ENCODE data around the gene PLPP4. TPM values are rescaled to one million over a fixed set of nuclear protein-coding genes. Genes with fewer than 3 reads are reported as not detected.

The PLPP4 gene
- total RNA-seq, 1 donor from 2014 or later: 0.19 TPM

DNA sequence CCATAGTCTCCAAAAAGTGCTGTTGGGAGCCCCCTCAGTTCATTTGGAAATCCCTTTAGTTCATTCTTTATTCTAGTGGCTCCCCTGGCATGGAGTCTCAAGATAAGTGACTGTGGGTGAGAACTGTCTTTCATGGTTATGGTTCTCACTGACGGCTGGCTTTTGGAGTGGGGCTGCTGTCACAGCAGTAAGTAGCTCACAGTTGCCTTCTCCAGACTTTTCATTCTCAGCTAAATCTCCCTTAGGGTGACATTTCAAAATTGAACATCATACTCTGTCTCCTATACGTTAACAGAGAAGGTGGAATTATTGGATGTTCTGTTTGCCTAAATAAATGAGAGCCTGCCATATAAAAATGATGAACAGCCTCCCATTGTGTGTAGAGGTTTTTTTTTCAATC, 58.7 kb downstream of the PLPP4 start:
- no peak for DNase-seq (ENCODE audit: low read depth)

DNA sequence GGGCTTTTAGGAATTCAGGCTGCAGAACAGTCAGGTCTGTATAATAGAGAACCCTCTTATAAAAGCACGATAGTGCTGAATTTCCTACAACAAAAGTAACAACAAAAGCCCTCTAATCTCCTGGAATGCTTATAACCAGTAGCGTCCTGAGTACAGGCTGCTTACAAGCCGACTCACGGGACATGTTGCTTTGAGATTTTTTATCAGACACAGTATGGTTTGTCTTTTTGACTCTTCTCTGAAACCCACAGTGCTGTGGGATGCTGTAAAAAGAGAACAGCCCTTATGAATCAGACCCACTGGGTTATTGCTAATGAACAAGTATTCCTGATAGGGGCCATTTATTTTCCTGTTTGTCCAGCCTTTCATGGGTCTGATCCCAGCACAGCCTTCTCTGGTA, 59.4 kb downstream of the PLPP4 start:
- no peak for DNase-seq (ENCODE audit: low read depth)

DNA sequence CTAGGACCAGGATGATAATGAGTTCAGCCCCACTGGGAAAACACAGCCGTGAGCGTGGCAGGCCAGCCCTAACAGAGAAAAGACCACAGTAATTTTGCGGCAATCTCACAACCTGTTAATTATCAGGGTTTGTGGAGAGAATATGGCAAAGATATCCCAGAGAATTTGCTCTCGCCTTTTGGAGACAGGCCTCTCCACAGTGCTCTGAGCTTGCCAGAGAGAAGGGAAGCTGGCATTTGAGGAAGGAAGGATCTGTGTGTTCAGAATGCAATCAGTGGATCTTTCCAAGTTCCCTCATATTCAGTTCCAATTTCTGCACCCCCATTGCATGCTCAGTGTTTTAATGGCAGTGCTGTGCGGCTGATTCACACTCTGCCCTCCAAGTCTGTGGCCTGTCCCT, 60.2 kb downstream of the PLPP4 start:
- DNase-seq (ENCODE audit: low read depth): no peak

DNA sequence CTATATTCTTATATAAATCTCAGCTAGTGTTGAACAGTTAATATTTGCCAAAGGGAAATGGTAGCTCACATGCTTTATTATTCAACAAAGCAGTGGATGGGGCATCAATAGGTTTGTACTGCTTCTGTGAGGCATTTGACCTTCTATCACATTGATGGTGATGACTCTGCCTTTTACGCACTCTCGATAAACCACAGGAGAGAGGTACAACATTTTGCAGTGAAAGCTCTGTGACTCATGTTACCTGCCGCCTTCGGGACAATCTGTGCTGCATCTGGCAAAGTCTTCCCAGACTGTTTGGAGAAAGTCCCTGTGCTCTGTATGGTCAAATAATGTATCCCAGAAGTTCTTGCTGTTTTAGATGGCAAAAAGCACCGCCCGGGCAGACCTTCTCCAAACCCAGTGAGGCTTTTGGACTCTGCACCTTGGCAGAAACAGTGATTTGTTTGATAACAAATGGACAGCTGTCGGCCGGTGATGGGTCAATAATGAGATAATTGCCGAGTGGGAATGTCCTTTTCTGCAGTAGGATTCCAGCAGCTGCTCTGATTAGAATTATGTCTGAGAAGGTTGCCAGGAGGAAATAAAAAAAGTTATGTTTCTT, 61.0 kb downstream of the PLPP4 start:
- DNase-seq (ENCODE audit: low read depth): no peak

DNA sequence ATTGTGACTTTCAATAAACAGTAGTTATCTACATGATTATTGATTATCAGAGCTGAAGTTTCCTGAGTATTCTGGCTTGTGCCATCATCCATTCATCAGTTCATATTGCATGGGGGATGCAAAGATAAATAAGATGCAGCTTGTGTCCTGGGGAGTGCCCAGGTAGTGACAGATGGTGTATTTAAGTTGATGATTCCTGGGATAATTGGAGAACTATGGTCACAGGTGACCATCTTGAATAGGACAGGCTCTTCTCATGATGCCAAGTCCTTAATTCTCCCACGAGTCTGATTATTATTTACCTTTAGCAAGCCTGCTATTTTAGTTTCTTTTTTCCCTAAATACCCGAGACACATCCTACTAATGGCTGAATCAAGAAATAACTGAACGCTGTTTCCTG, 64.9 kb downstream of the PLPP4 start:
- DNase-seq (ENCODE audit: low read depth): no peak

DNA sequence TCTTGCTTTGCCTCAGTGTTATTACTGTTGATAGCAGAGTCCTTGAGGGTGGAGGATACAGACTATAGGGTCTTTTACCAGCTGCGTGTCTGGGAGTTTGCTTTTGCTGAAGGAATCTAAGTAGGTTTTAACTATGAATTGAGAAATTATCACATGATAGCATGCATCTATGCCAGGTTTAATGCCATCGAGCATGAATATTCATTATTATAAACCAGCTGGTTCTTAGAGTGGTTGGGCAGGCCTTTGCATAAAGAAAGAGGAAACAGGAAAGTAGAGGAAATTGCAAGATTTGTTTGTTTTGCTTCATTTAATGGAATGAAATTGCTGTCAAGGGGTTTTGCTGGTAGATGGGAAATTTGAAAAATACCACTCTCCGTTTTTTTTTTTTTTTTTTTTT, 70.7 kb downstream of the PLPP4 start:
- DNase-seq (ENCODE audit: low read depth): no peak

DNA sequence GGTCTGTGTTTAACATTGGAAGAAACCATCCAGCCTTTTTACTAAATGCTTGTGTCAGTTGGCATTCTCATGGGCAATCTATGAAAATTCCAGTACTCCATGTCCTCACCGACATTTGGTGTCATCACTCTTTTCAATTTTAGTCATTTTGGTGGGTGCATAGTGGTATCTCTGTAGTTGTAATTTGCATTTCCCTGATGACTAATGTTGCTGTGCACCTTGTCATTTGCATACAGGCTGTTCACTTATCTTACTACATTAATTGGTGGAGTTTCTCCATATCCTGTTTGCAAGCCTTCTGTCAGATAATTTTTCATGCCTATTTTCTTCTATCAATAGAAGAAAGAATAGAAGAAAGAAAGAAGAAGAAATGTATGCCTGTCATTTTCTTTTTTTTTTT, 73.7 kb downstream of the PLPP4 start:
- no peak for DNase-seq (ENCODE audit: low read depth)

DNA sequence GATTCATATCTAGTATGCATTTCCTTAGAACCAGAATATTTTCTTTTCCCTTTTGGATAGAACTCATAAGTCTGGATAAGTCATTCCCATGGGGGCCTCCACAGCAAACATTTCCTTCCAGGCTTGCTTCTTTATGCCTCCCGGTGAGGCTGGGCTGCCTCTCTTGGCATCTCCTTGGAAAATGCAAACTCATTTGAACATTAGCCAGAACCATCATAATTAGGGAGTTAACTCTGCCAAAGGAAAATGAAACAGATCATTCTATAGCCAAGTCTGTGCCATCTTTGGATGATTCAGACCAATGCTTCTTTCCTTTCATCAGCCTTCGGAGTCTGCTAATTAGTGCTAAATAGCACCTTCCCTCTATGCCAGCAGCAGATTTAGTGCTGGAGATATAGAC, 81.1 kb downstream of the PLPP4 start:
- no peak for DNase-seq (ENCODE audit: low read depth)

DNA sequence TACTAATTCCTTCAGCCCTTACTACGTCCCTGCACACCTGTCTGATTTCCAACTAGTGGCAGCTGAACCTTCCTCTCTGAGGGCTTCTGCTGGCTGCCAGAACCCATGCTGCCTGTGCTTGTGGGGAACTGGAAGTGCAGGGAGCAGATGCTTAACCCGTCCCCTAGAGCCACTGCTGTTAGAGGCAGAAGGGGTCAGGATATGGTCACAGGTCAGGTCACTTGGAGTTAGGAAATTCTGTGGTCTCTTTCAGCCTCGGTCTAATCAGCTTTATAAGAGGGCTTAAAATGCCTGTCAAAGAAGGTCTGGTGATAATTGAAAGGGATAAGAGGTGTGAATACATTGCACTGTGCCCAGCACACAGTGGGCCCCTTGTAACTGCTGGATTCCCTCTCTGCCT, 82.0 kb downstream of the PLPP4 start:
- DNase-seq (ENCODE audit: low read depth): peak; percentile 6

DNA sequence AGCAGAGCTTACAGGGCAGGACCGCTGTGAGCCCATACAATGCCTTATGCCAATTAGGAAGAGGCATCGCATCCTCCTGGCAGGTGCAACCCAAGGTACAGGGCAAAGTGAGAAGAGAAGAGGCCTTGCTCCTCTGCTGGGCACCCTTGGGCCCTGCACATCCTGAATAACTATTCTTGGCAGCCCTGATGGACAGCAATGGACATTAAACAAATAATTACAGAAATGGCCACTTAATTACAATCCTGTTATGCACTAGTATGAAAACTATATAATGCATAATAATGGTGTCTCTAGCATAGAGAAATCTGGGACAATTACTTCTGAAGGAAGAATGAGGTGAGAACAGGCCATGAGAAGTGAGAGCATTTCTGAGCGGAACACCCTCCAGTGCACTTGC, 83.5 kb downstream of the PLPP4 start:
- no peak for DNase-seq (ENCODE audit: low read depth)

DNA sequence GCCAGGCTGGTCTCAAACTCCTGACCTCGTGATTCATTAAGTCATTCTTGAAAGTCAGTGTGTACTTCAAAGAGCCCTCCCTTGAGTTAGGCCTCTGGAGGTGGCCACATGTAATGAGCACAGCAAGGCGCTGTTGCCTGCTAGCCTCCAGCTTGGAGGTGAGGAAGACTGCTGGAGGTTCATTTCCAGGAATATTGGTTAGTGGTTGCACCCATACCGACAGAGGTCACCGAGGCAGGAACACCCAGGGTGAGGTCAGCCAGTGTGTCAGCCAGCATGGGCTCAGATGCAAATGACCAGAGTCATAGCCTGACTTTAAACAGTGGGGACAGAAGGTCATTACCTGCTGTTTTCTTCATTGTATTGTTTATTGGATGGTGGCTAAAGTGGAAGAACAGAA, 85.0 kb downstream of the PLPP4 start:
- no peak for DNase-seq (ENCODE audit: low read depth)

DNA sequence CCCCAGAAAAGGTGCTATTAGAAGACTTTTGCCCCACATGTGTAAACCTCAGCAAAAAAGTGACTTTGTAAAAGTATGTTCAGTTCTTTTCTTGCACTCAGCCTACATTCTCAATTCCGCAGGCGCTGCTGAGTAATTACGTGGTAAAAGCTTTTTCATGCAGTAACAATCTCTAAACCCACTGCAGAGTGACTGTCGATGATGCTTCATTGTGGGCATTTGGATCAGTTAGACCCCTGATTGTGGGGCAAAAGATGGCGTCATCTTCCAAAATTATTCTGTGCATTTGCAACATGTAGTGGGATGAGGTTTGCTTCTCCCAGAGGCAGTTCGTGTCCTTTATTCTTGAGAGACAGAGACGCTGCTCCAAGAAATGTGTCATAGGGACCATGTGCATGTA, 85.6 kb downstream of the PLPP4 start:
- DNase-seq (ENCODE audit: low read depth): no peak

DNA sequence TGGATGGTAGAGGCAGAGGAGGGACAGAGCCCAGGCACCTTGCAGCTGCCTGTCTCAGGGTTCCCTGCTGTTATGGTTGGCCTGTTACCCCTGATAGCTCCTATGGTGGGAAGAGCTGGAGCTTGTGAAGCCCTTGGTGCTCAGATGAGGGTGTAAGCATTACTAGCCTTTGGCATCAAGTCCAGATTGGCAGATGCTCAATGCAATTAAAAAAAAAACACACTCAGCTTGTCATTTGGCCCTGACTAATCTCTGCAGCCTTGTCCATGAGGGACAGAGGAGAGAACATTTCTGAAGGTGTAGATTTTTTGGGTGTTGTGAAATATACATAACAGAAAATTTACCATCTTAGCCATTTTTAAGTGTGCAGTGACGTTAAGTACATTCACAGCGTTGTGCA, 86.3 kb downstream of the PLPP4 start:
- DNase-seq (ENCODE audit: low read depth): no peak

DNA sequence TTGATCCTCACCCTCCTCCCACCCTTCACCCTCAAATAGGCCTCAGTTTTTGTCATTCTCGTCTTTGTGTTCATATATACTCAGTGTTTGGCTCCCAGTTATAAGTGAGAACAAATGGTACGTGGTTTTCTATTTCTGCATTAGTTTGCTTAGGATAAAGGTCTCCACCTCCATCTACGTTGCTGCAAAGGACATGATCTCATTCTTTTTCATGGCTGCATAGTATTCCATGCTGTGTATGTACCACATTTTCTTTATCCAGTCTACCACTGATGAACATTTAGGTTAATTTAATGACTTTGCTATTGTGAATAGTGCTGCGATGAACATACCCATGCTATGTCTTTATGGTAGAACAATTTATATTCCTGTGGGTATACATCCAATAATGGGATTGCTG, 91.2 kb downstream of the PLPP4 start:
- no peak for DNase-seq (ENCODE audit: low read depth)

DNA sequence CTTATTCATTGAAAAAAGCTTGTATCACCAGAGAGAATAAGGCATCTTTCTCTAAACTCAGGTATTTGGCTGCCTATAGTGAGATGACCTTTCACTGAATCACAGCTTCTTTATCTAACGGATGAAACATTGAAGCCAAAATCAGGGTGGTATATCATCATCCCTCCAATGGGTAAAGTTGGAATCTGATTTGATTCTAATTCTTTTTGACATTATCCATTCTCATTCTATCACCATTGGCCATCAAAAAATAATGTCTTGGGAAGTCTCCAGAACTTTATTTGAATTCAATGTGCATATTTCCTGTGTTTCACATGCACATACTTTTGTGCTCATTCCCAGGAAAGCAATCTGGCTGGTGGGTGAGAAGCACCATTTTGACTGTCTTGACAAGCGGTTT, 95.2 kb downstream of the PLPP4 start:
- no peak for DNase-seq (ENCODE audit: low read depth)

DNA sequence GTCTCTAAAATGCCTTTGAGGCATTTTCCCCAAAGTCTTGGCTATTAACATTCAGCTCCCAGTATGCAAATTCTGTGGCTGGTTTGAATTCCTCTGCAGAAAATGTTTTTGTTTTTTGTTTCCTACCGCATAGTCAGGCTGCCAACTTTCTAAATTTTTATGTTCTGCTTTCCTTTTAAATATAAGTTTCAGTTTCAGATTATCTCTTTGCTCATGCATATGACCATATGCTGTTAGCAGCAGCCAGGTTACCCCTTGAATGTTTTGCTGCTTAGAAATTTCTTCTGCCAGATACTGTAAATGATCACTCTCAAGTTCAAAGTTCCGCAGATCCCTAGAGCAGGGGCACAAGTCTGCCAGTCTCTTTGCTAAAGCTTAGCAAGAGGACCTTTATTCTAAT, 96.9 kb downstream of the PLPP4 start:
- no peak for DNase-seq (ENCODE audit: low read depth)

DNA sequence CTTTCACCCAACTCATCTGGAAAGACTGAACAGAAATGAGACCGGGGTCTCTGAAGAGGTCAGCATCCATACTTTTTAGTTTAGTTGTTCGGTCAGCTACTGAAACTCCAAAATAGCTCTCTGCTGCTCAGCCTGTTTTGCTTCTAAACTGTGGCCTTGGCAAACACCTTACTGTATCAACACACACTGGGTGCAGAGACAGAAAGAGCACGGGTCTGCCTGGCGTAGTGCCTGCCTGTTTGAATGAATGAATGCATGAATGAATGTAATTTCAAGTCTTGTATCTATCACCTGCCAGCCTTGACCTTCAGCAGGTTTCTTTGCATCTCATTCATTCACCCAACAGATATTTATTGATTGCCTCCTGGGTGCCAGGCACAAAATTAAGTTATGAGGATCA, 98.4 kb downstream of the PLPP4 start:
- DNase-seq (ENCODE audit: low read depth): no peak

DNA sequence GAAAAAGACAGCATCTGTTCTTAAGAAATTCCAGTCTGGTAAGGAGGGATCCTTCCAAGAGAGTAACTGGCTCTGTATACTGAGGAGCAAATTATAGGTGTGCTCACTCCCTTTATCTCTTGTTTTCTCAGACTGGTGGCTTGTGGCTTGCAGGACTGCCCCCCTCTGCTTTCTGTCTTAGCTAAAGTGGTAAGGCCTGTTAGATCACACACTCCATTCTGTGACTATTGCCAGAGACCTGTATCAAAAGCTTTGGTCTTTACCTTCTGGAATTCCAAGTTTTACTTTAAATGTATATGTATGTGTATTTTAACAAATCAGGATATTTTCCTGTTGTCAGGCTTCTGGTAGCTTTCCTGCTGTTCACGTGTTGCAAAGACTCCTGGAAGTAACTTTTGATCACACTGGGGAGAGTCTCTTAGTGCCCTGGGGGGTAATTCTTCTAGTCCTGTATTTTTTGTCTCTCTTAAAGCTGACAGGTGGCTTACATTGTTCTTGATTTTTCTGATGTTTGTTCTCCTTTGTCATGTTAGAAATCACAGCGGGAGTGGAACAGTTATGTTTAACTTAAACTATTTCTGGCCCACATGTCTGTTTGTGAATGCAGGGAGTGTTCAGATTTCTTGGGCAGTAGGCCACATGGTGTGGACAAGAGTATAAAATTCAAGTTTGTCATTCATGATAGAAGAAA, 99.0 kb downstream of the PLPP4 start:
- no peak for DNase-seq (ENCODE audit: low read depth)

DNA sequence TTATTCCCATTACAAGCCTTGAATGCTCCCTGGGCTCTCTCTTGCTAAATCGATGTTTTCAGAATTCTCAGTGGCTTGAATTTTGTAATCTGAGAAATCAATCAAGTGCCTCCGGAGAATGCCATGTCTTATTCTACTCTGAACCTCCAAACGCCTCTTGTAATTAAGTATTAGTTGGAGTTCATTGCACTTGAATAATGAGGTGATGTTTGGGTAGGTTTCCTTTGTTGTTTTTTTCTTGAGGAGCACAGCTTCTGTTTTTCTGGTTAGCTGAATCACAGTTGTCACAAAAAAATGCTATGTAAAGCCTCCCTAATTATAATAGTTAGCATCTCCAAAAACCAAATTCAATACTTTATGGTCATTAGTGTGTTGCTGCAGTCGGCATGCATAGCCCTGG, 100.3 kb downstream of the PLPP4 start:
- no peak for DNase-seq (ENCODE audit: low read depth)

DNA sequence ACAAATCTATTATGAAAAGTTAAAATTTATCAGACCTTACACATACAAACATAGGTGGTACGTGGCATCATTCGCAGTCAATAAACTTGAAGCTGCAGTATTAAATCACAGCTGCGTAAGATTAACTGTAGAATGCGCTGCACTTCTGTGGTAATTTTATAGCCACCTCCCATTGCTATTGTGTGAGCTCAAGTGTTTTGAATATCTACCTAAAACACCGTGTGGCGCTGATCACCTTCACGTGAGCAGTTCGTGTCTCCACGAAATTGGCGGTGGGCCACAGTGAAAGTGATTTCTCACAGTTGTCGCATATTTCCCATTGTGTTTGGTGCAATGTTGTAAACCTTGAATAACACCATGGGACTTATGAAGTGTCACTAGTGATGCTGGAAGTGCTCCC, 102.8 kb downstream of the PLPP4 start:
- no peak for DNase-seq (ENCODE audit: low read depth)

DNA sequence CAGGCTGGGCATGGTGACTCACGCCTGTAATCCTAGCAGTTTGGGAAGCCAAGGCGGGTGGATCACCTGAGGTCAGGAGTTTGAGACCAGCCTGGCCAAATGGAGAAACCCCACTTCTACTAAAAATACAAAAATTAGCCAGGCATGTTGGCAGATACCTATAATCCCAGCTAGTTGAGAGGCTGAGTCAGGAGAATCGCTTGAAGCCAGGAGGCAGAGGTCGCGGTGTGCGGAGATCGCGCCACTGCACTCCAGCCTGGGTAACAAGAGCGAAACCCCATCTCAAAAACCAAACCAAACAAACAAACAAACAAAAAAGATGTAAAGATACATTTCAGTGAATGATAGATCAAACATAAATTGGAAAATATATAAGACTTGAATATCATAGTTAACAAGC, 105.9 kb downstream of the PLPP4 start:
- DNase-seq (ENCODE audit: low read depth): no peak

DNA sequence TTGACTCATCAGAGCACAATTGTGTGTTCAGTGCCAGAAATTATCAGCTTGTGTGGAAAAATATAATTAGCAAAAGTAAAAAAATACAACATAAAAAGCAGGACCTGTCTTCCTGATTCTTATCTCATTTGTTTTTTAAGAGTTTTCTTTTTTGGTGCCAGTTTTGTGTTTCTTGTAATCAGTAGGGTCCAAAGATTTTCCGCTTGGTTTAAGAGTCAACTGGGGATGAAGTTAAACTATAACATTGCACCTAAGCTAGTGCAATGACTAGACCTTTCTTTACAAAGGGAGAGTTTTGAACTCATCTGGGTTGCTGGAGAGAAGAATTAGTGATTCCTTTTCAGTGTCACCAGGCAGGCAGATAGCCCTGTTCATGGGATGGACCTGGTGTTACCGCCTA, 113.4 kb downstream of the PLPP4 start:
- DNase-seq (ENCODE audit: low read depth): no peak

DNA sequence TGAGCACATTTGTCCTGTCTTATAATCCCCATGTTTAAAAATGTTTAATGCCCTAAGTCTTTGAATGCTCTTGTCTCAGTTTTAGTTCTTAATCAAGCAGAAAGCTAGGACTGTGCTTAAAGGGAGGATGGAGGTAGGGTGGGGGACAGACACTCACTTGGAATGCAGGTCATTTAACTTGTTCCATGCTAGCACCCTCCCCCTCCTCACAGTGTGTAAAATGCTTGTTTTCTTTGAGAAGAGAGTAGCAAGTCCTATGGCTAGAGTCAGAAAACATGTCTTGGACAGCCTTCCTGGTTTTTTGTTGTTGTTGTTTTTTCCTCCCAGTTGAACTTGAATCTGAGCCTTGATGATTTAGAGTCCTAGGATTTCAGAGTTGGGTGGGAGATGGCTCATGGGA, 114.2 kb downstream of the PLPP4 start:
- DNase-seq (ENCODE audit: low read depth): no peak

DNA sequence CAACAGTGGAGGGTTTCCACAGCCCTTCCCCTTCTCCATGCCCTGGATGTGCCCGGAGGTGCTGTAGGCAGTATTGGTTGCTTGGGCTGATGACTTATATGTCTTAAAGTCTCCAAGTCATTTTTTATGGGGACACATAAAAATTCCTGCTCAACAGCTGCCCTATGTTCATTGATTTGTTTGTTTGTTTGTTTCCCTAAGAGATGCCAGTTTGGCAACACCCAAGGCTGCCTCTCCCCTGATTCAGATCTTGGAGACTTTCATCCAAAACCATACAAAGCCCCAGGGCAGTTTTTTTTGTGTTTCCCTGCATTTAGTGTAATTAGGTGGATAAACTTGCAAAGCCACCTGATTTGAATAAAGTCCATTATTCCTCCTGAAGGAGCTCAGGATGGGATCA, 115.3 kb downstream of the PLPP4 start:
- no peak for DNase-seq (ENCODE audit: low read depth)

Measured in myocyte (in vitro differentiated cells).